Stomach (tissue), 4 donors: ENCODE data around the gene SEC24D.

ENCODE experiments used
- POLR2A ChIP-seq, 4 donors: fragments of 450-650 bp; IDR thresholded peaks; one replicate each; pipeline ENCODE4 v1.6.1; 2016; ENCODE audit warnings: antibody characterized with exemption in 4 of 4, control low read depth in 2 of 4, mild to moderate bottlenecking in 1 of 4, moderate library complexity in 1 of 4
- POLR2AphosphoS5 ChIP-seq, 3 donors: sonication (generic); formaldehyde crosslinking; IDR thresholded peaks; one replicate each; pipeline ENCODE4 v1.6.1; 2016; ENCODE audit warnings: antibody characterized with exemption in 3 of 3

DNA sequence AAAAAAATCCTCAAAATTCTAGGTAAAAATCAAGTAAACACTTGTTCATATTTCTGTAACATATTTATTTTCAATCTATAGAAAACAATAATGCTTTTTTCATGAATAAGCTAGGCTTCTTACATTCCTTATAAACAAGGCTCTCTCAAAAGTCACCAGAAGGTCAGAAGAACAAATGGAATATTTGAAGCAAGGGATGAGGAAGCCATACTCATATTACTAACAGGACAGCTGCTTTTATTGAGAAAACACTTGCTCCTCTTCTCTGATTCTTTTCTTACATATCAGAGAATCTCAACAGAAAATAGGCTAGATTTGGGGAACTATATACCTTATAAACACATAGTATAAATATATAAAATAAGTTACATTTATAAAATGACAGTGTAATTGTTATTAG lies 82.8 kb downstream of the SEC24D start:
- TF ChIP-seq POLR2AphosphoS5 (IDR thresholded peaks at IDR 0.05) (no peak), POLR2A (IDR thresholded peaks at IDR 0.05) (no peak)
